ENCODE measurements around the gene ALDH8A1.

DNA sequence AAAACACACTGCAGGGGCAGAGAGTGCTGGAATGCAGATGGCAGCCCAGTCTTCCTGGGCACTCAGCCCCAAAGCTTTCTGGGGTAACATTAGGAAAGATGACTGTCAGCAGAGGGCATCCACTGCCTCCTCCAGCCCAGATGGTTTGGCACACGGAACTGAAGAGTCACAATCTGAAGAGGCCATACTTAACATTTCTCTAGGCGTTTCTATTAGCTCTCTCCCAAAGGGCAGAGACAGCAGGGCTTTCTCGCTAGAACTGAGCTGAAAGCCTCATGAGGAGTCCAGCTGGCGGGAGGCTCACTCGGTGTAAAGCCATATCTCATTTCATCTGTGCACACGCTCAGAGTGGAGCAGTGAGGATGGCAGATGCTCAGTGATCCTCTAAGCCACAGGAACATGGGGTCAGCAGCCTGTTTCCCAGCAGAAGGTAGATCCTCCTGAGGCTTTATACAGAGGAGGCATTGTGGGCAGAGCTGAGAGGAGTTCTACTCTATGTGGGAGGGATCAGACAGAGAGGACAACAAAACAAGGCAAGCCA, 28.1 kb downstream of the ALDH8A1 start:
- no peak for TF ChIP-seq YY1 (IDR thresholded peaks at IDR 0.05; ENCODE audit: insufficient read depth, insufficient read length)
- TF ChIP-seq ZNF274 (IDR thresholded peaks at IDR 0.05; ENCODE audit: low read depth, low read length) = no peak
- TF ChIP-seq SUZ12 (IDR thresholded peaks at IDR 0.05; ENCODE audit: extremely low read depth, insufficient read depth, insufficient read length) = no peak
